HG03442 (cell line): ENCODE measurements around the gene DNM3.
"Not testable (repeated sequence)": the region's sequence is repeated elsewhere in the genome, so short reads cannot be mapped to it uniquely, and the experiment has no call there.

Experiments
- ATAC-seq: cut with Tn5 transposase; IDR thresholded peaks from one replicate; pipeline ENCODE4 v1.9.1; 2021; ENCODE audit warnings: mild to moderate bottlenecking, moderate library complexity; ENCODE audit not compliant: unreplicated experiment

The DNM3 gene

DNA sequence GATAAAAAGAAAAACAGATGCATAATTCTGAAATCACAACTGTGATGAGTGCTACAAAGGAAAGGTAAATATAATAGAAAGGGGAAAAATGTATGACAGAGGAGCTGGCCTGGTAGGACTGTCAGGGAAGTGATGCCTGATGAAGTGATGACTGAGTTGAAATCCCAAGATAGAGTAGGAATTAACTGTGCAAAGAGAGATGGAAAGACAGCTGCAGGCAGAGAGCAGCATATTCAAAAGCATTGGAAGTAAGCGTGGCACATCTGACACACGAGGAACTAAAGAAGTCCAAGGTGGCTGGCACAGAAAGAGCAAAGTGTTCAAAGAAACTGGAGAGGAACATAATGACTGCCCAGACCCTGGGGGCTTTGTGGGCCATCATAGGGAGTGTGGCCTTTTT is 457.6 kb downstream of the DNM3 start:
- ATAC-seq: no peak

GRCh38 chr1:172299515-172299914 is 458.2 kb downstream of the DNM3 start:
- ATAC-seq: no peak

GRCh38 chr1:172307508-172307907 is 466.2 kb downstream of the DNM3 start:
- ATAC-seq: not testable (repeated sequence)

GRCh38 chr1:172308142-172308541 is 466.8 kb downstream of the DNM3 start:
- ATAC-seq: no peak

- ATAC-seq: no peak
Observed at GRCh38 chr1:172308577-172308976, 467.3 kb downstream of the DNM3 start.

DNA sequence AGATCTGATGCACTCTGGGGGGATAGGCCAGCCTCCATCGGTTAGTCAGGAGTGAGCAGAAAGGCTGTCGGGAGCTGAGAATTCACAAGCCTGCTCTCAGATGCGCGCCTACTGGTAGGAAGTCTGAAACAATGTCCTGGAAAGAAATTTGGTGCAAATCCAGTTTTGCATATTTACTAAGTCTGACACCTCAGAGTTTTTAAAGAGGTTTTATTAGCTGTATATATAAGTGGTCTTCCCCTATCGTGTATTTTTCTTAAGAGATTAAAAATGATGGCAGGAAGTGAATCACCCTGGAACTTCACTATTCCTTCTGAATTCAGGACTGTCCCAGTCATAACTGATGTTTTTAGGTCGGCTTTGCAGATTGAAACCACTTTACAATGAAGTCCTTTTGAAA is 479.4 kb downstream of the DNM3 start:
- ATAC-seq: no peak

DNA sequence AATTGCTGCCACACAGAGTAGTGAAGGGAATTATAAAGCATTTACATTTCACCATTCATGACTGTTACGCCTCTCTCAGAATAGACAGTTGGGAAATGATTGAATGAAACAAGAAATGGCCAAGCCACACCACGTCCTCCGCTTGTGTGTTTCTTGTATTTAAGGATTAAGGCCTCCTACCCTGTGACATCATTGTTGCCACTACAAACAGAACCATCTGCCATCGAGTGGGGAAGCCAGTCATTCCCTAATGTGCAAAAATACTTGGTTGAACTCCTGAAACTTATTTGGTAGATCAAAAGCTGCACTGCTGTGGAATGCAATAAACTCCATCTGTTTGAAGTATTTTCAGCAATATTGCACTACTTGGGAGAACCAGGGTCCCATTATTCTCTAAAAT is 480.2 kb downstream of the DNM3 start:
- no peak for ATAC-seq

DNA sequence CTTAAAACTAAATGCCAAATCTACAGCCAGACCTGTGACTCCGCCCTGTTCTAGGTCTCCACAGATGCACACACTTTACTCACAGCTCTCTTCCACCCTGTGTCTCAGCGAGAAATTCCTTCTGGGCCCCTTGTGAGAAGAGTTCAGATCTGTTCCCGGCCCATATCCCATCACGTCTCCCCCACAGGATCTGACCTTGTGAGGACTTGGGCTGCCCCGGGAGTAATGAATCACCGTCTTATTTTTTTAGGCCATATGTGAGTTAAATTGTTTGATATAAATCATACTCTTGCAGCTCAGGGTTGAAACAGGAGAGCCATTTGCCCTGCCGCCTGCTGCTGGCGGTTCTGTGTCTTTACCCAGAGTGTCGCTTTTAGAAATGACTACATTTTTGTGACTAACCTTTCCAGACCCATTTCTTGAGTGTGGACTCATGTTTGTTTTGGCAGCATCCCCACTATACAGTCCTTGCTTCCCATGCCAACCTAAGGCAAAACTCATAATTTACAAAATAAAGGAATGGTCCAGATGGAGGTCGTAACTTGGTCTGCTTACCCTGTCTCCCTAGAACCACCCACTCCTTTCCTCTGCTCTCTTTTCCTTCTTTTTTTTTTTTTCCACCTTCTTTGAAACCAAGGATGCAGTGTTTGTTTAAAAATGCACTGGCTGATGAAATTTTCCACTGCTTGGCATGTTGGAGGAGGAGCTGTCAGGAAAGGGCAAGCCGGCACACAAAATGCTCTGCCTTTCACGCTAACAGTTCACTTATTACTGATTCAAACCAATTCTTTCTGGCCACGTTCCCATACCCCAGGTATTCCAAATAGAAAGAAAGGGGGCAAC is 481.1 kb downstream of the DNM3 start:
- no peak for ATAC-seq

GRCh38 chr1:172323686-172324085 is 482.4 kb downstream of the DNM3 start:
- no peak for ATAC-seq

DNA sequence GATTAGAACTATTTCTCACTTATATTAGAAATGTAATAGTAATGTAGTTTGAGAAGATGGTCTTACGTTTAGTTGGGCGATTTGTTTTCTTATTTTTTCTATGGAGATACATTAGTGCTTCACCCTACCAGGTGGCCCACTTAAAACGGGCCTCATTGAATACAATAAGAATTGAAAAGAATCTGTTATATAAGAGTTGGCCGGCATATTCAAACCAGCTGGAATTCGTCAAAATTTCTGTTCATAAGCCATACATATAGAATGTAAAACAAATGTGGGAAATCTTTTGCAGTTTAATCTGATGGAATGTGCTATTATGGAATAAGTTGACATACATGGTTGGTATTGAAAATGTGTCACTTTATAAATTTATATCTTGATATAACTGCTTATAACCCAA is 482.8 kb downstream of the DNM3 start:
- ATAC-seq: no peak

GRCh38 chr1:172324761-172325160 is 483.5 kb downstream of the DNM3 start:
- no peak for ATAC-seq

DNA sequence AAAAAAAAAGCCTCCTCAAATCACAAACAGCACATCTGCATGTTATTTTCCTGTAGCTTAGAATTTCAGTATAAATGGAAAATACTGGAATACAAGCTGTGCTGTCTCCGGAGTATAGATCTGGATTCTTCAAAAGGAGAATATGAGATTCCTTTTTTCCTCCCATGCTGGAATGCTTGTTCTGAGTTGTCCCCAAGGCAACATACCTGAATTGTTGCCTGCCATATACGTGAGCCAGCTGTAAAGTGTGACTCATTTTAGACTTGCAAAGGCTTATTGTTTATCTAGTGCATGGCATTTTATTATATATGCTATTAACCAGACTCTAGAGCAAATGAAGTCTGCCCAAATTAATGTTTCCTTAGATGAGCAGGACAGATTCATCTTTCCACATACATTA is 484.2 kb downstream of the DNM3 start:
- no peak for ATAC-seq

GRCh38 chr1:172326136-172326535 is 484.8 kb downstream of the DNM3 start:
- ATAC-seq: no peak

GRCh38 chr1:172328266-172328665 is 487.0 kb downstream of the DNM3 start:
- ATAC-seq: no peak

- ATAC-seq: no peak
Observed at GRCh38 chr1:172332230-172332629, 490.9 kb downstream of the DNM3 start.

DNA sequence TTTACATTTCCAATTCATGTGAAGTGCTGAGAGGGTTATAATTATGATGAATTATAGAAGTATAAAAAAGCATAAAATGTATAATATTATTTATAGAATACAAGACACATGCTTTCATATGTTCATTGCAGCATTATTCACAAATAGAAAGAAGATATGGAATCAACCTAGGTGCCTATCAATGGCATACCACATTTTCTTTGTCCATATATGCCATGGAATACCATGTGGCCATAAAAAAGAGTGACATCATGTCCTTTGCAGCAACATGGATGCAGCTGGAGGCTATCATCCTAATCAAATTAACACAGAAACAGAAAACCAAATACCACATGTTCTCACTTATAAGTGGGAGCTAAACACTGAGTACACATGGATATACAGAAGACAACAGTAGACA is 494.1 kb downstream of the DNM3 start:
- no peak for ATAC-seq

DNA sequence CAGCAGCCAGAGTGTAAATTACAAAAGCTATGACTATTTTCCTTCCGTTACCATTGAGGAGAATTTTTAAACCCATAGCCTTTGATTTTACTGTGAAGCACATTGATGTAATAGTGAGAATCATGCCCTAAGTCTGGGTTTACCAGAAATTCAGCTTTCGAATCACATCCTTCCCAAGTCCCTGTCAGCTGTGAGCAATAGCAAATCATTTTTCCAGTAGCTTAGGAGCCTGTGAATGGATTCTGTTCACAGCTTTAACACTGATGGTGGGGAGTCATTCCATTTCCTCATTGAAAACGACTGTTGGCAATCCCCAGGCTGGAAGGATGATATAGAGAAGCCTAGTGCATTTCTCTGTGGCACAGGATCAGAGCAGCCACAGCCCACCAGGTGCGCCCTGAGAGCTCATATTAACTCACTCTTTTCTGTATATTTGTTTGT is 497.0 kb downstream of the DNM3 start:
- ATAC-seq: peak; percentile 37

DNA sequence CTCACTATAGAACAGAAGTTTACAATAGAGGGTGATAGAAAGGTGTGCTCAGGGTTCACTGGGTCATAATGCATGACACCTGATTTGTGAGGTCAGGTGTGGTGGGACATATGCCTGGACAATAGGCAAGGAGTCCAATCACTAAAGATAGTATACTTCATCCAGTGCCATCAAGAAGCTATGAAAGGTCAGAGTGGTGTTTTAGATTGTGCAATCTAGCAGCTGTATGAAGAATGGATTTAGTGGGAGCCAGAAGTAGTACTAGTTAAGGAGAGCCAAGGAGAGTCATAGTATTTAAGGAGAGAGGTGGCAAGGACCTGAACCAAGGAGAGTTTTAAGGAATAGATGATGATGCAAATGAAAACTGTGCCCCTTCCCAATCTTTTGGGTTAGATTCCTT is 498.5 kb downstream of the DNM3 start:
- ATAC-seq: no peak

- ATAC-seq: no peak
Observed at GRCh38 chr1:172340520-172340919, 499.2 kb downstream of the DNM3 start.

DNA sequence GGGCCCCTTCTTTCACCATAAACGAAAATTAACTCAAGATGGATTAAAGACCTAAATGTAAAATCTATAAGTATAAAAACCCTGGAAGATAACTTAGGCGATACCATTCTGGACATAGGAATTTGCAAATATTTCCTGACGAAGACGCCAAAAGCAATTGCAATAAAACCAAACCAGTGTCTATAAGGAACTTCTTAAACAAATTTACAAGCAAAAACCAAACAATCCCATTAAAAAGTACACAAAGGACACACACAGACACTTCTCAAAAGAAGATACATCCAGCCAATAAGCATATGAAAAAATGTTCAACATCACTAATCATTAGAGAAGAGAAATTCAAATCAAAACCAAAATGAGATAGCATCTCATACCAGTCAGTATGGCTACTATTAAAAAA is 500.4 kb downstream of the DNM3 start:
- ATAC-seq: no peak

- ATAC-seq: peak; percentile 42
Observed at GRCh38 chr1:172342584-172343239, 501.4 kb downstream of the DNM3 start.
